Activated naive CD8-positive, alpha-beta T cell treated with anti-CD3 and anti-CD28 coated beads for 36 hours (primary cell): ENCODE measurements around the gene FGFR1OP2. TPM values are rescaled to one million over a fixed set of nuclear protein-coding genes. Genes with fewer than 3 reads are reported as not detected.

Source experiments
- DNase-seq: peaks from one replicate; pipeline ENCODE4 v3.0.0; 2021
- H3K27ac Mint-ChIP-seq: one replicate; pipeline ENCODE4 v1.8.0; 2022; ENCODE audit warnings: mild to moderate bottlenecking, moderate library complexity, mixed read lengths
- H3K27me3 Mint-ChIP-seq: one replicate; pipeline ENCODE4 v1.8.0; 2022; ENCODE audit warnings: mild to moderate bottlenecking, mixed read lengths
- H3K36me3 Mint-ChIP-seq: one replicate; pipeline ENCODE4 v1.8.0; 2021; ENCODE audit warnings: mild to moderate bottlenecking, mixed read lengths
- H3K4me1 Mint-ChIP-seq: one replicate; pipeline ENCODE4 v1.8.0; 2021; ENCODE audit warnings: mixed read lengths
- H3K4me3 Mint-ChIP-seq: one replicate; pipeline ENCODE4 v1.8.0; 2022; ENCODE audit warnings: mild to moderate bottlenecking, moderate library complexity, mixed read lengths
- H3K9me3 Mint-ChIP-seq: one replicate; pipeline ENCODE4 v1.8.0; 2022; ENCODE audit warnings: mixed read lengths
- total RNA-seq, 2 experiments: library from RNA; stranded (reverse); gene quantifications; one replicate each; pipeline ENCODE4 v1.2.3, GENCODE V29; 2021

The FGFR1OP2 gene
- total RNA-seq, 2 experiments from 2014 or later = 49.8 to 53.5 TPM

GRCh38 chr12:27003421-27004381, 65.4 kb downstream of the FGFR1OP2 start:
- Mint-ChIP-seq H3K4me3 (no peak overlapping the region), H3K27ac (no peak overlapping the region), H3K4me1 (peaks cover 29% of the 10 kb centered on the region), H3K36me3 (peaks cover 13% of the 10 kb centered on the region), H3K9me3 (no peaks in the 10 kb centered on the region), H3K27me3 (no peaks in the 10 kb centered on the region)
- DNase-seq = no peak

- Mint-ChIP-seq H3K27ac (no peak overlapping the region), H3K9me3 (no peaks in the 10 kb centered on the region), H3K36me3 (peaks cover 16% of the 10 kb centered on the region), H3K4me1 (peaks cover 34% of the 10 kb centered on the region), H3K4me3 (no peak overlapping the region), H3K27me3 (no peaks in the 10 kb centered on the region)
- no peak for DNase-seq
These were observed 67.2 kb downstream of the FGFR1OP2 start for GRCh38 chr12:27005495-27005894.

- H3K4me3 Mint-ChIP-seq = no peak overlapping the region
- peaks cover 38% of the 10 kb centered on the region for H3K4me1 Mint-ChIP-seq
- peaks cover 10% of the 10 kb centered on the region for H3K36me3 Mint-ChIP-seq
- no peaks in the 10 kb centered on the region for H3K9me3 Mint-ChIP-seq
- no peak overlapping the region for H3K27ac Mint-ChIP-seq
- H3K27me3 Mint-ChIP-seq = no peaks in the 10 kb centered on the region
- DNase-seq = no peak
These were observed 68.7 kb downstream of the FGFR1OP2 start for GRCh38 chr12:27006797-27007467.

DNA sequence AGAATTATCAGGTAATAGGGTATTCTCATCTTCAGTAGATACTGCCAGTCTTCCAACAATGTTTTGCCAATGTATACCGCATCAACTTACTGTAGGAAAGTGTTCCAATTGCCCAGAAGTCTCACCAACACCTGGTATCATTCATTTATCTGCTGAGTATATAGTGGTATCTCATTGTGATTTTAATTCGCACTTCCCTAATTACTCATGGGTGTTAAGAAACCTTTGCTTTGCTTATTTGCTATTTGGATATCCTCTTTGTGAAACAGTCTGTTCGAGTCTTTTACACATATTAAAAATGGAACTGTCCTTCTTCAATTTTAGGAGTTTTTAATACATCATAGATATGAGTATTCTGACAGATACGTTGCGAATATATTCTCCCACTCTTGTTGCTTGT, 69.8 kb downstream of the FGFR1OP2 start:
- H3K9me3 Mint-ChIP-seq = no peaks in the 10 kb centered on the region
- peaks cover 45% of the 10 kb centered on the region for H3K4me1 Mint-ChIP-seq
- H3K27me3 Mint-ChIP-seq = no peaks in the 10 kb centered on the region
- no peak for DNase-seq
- no peak overlapping the region for H3K4me3 Mint-ChIP-seq
- H3K36me3 Mint-ChIP-seq = peaks cover 7% of the 10 kb centered on the region
- no peak overlapping the region for H3K27ac Mint-ChIP-seq

- H3K27me3 Mint-ChIP-seq = no peaks in the 10 kb centered on the region
- H3K4me1 Mint-ChIP-seq = peaks cover 47% of the 10 kb centered on the region
- no peaks in the 10 kb centered on the region for H3K9me3 Mint-ChIP-seq
- H3K4me3 Mint-ChIP-seq = no peak overlapping the region
- no peak for DNase-seq
- no peak overlapping the region for H3K27ac Mint-ChIP-seq
- peaks cover 7% of the 10 kb centered on the region for H3K36me3 Mint-ChIP-seq
These were observed 71.6 kb downstream of the FGFR1OP2 start for GRCh38 chr12:27009881-27010301.

DNA sequence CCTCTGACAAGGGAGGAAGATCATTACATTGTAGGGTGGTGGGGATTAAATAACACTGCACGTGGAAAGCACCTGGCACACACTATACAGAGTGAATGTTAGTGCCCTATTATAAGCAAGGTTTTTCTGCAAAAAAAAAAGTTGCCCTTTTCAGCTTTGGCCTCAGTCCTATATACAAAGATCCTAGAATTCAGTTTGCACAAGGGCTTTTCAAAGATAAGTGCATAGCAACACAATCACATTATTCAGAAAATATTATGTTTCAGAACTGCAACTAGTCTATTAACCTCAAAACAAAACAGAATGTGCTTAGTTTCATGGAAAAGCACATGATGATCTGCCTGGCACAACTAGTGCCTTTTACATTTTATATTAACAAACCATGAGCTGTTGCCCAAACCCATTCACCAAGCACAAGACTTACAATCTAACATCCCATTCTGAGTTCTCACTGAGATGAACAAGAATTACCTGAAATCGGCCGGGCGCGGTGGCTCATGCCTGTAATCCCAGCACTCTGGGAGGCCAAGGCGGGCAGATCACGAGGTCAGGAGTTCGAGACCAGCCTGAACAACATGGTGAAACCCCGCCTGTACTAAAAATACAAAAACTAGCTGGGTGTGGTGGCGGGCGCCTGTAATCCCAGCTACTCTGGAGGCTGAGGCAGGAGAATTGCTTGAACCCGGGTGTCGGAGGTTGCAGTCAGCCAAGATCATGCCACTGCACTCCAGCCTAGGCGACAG, 74.1 kb downstream of the FGFR1OP2 start:
- Mint-ChIP-seq H3K4me1 (peaks cover 47% of the 10 kb centered on the region), H3K27me3 (no peaks in the 10 kb centered on the region), H3K36me3 (peaks cover 7% of the 10 kb centered on the region), H3K4me3 (peak overlapping the region; percentile 51), H3K27ac (no peak overlapping the region), H3K9me3 (no peaks in the 10 kb centered on the region)
- DNase-seq = no peak

GRCh38 chr12:27012982-27013255, 74.6 kb downstream of the FGFR1OP2 start:
- DNase-seq = no peak
- Mint-ChIP-seq H3K27ac (peak overlapping the region; percentile 14), H3K4me1 (peaks cover 45% of the 10 kb centered on the region), H3K36me3 (peaks cover 7% of the 10 kb centered on the region), H3K27me3 (no peaks in the 10 kb centered on the region), H3K4me3 (peak overlapping the region; percentile 88), H3K9me3 (no peaks in the 10 kb centered on the region)

- no peak for DNase-seq
- H3K4me3 Mint-ChIP-seq = peak overlapping the region; percentile 88
- H3K4me1 Mint-ChIP-seq = peaks cover 39% of the 10 kb centered on the region
- H3K27ac Mint-ChIP-seq = peak overlapping the region; percentile 88
- H3K9me3 Mint-ChIP-seq = no peaks in the 10 kb centered on the region
- peaks cover 5% of the 10 kb centered on the region for H3K36me3 Mint-ChIP-seq
- no peaks in the 10 kb centered on the region for H3K27me3 Mint-ChIP-seq
These were observed 75.4 kb downstream of the FGFR1OP2 start for GRCh38 chr12:27013611-27014084.

DNA sequence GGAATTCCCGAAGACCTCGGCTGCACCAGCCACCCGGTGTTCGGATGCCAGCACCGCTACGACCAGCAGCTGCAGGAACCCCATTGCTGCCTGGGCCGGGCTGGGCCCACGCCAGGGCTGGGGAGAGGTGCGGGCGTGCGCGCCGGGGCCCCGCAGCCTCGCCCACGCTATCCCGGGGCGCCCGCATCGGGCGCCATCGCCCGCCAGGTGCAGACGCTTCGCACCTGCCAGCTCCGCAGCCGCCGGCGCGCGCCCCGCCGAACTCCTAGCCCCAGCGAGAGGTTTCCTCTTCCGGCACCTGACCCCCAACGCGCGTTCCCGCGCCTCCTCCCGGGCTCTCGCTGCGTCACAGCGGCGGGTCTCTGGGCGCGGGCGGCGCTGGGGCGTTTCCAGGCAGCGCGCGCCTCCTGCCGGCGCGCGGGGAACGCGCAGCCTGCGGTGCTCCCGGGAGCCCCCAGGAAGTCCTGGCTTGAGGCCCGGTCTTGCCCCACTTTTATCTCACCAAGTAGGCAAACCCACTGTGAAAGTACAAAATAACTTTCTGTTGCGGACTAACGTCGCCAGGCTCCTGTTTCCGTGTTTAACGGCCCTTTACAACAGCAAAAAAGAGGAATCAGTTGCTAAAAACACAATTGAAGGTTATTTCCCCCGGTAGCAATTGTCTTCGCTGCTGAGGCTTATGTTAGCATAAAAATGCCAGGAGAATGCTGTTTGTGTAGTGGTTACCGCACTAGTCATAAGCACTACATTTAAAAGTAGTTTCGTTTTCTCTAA, 76.0 kb downstream of the FGFR1OP2 start, which contains the start of gene TM7SF3:
Gene TM7SF3 (minus strand): TSS at position 300 of the 774 bp plus-strand sequence. CDS start 216 bp downstream, at position 84.
- Mint-ChIP-seq H3K4me3 (peak within 1 kb of the TSS; percentile 88), H3K27me3 (no peaks in the 10 kb centered on the region), H3K4me1 (peaks cover 39% of the 10 kb centered on the region), H3K9me3 (no peaks in the 10 kb centered on the region), H3K36me3 (peaks cover 5% of the 10 kb centered on the region), H3K27ac (peak within 1 kb of the TSS; percentile 88)
- peak; percentile 98 for DNase-seq

GRCh38 chr12:27014859-27015729, 76.8 kb downstream of the FGFR1OP2 start:
- H3K4me1 Mint-ChIP-seq = peaks cover 37% of the 10 kb centered on the region
- peaks cover 3% of the 10 kb centered on the region for H3K36me3 Mint-ChIP-seq
- H3K4me3 Mint-ChIP-seq = peak overlapping the region; percentile 88
- H3K9me3 Mint-ChIP-seq = no peaks in the 10 kb centered on the region
- H3K27me3 Mint-ChIP-seq = no peaks in the 10 kb centered on the region
- DNase-seq = no peak
- peak overlapping the region; percentile 88 for H3K27ac Mint-ChIP-seq

DNA sequence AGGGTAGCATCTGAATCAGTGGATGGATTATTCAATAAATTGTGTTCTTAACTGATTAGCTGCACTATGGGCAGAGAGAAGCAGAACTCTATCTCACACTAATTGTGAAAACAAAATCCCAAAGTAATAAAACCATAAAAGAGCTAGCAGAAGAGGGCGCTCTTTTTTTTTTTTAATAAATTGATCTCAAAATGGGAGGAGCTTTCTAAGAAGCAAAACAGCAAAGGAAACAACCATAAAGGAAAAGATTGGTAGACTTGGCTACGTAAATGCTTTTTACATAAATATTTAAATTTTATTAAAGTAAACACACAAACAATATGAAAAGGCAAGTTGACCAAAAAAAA, 77.4 kb downstream of the FGFR1OP2 start:
- no peaks in the 10 kb centered on the region for H3K9me3 Mint-ChIP-seq
- no peaks in the 10 kb centered on the region for H3K27me3 Mint-ChIP-seq
- H3K36me3 Mint-ChIP-seq = no peaks in the 10 kb centered on the region
- H3K4me1 Mint-ChIP-seq = peaks cover 33% of the 10 kb centered on the region
- peak overlapping the region; percentile 88 for H3K27ac Mint-ChIP-seq
- no peak overlapping the region for H3K4me3 Mint-ChIP-seq
- DNase-seq = no peak
